CD4-positive, alpha-beta T cell treated with Interleukin-2 at 100 ng/mL for 4 hours (primary cell): Measurements from ENCODE around the gene BCAS3.

ENCODE experiments used
- DNase-seq: peaks from one replicate; pipeline ENCODE4 v3.0.0-alpha.2; 2020; ENCODE audit warnings: low spot score

Gene BCAS3

GRCh38 chr17:61159221-61159814 is 481.7 kb downstream of the BCAS3 start:
- DNase-seq, result no peak

- DNase-seq, result no peak
Observed at GRCh38 chr17:61160204-61160603, 482.6 kb downstream of the BCAS3 start.

- DNase-seq, result no peak
Observed at GRCh38 chr17:61160789-61161445, 483.3 kb downstream of the BCAS3 start.

- no peak for DNase-seq
Observed at GRCh38 chr17:61161615-61162134, 484.0 kb downstream of the BCAS3 start.

- no peak for DNase-seq
Observed at GRCh38 chr17:61164517-61164916, 486.9 kb downstream of the BCAS3 start.

- no peak for DNase-seq
Observed at GRCh38 chr17:61167075-61167474, 489.4 kb downstream of the BCAS3 start.

GRCh38 chr17:61168506-61168905 is 490.9 kb downstream of the BCAS3 start:
- DNase-seq, result no peak

GRCh38 chr17:61174310-61174709 is 496.7 kb downstream of the BCAS3 start:
- DNase-seq, result no peak

GRCh38 chr17:61175298-61176142 is 497.9 kb downstream of the BCAS3 start:
- no peak for DNase-seq

- no peak for DNase-seq
Observed at GRCh38 chr17:61177351-61177750, 499.7 kb downstream of the BCAS3 start.

- no peak for DNase-seq
Observed at GRCh38 chr17:61178284-61178683, 500.6 kb downstream of the BCAS3 start.

GRCh38 chr17:61179380-61179806 is 501.7 kb downstream of the BCAS3 start:
- DNase-seq, result no peak

GRCh38 chr17:61183793-61184192 is 506.1 kb downstream of the BCAS3 start:
- DNase-seq, result no peak

- no peak for DNase-seq
Observed at GRCh38 chr17:61185385-61185784, 507.7 kb downstream of the BCAS3 start.

GRCh38 chr17:61187038-61187437 is 509.4 kb downstream of the BCAS3 start:
- no peak for DNase-seq

- DNase-seq, result no peak
Observed at GRCh38 chr17:61188081-61188480, 510.4 kb downstream of the BCAS3 start.

- DNase-seq, result no peak
Observed at GRCh38 chr17:61189968-61190367, 512.3 kb downstream of the BCAS3 start.

- no peak for DNase-seq
Observed at GRCh38 chr17:61196302-61196704, 518.7 kb downstream of the BCAS3 start.

- DNase-seq, result no peak
Observed at GRCh38 chr17:61196799-61197198, 519.1 kb downstream of the BCAS3 start.

- DNase-seq, result no peak
Observed at GRCh38 chr17:61199431-61200338, 522.0 kb downstream of the BCAS3 start.

GRCh38 chr17:61200339-61200715 is 522.7 kb downstream of the BCAS3 start:
- no peak for DNase-seq

GRCh38 chr17:61201211-61201610 is 523.6 kb downstream of the BCAS3 start:
- DNase-seq, result no peak
